Choroid plexus epithelial cell (primary cell): ENCODE data around the gene SLC4A7.

Experiments used
- DNase-seq: peaks from one replicate; pipeline ENCODE4 v3.0.0-alpha.2; 2010; ENCODE audit warnings: low read depth
- H3K4me3 ChIP-seq: 2 replicates; pipeline ENCODE4 v1.5.1; 2011; ENCODE audit warnings: low read depth, mild to moderate bottlenecking, control low read depth, low read length, moderate library complexity
- CTCF ChIP-seq: conservative IDR thresholded peaks from 2 replicates; pipeline ENCODE4 v1.5.1; 2011; ENCODE audit warnings: low read depth, mild to moderate bottlenecking, control low read depth, inconsistent platforms, low read length, moderate library complexity

Gene SLC4A7

GRCh38 chr3:27360113-27361078 lies 123.8 kb downstream of the SLC4A7 start:
- peak; percentile 60 for DNase-seq
- no peak overlapping the region for H3K4me3 ChIP-seq
- no peak for TF ChIP-seq CTCF

DNA sequence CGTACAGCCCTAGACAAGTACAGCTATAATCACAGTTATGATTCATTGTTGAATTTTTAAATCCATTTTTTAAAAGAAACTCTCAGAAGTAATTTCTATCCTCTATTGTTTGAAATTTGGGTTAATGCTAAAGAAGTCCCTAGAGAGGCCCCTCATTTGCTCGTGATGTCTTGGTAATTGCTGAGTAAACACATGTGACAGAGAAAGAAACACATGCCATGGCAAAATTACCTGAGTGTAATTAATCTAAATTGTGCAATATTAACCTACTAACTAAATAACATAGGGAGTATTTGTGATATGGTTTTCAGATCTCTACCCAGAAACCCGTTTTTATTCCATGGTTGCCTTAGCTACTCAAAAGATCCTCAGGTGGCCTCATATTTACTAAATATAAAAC lies 125.8 kb downstream of the SLC4A7 start:
- no peak for TF ChIP-seq CTCF
- H3K4me3 ChIP-seq = no peak overlapping the region
- no peak for DNase-seq

DNA sequence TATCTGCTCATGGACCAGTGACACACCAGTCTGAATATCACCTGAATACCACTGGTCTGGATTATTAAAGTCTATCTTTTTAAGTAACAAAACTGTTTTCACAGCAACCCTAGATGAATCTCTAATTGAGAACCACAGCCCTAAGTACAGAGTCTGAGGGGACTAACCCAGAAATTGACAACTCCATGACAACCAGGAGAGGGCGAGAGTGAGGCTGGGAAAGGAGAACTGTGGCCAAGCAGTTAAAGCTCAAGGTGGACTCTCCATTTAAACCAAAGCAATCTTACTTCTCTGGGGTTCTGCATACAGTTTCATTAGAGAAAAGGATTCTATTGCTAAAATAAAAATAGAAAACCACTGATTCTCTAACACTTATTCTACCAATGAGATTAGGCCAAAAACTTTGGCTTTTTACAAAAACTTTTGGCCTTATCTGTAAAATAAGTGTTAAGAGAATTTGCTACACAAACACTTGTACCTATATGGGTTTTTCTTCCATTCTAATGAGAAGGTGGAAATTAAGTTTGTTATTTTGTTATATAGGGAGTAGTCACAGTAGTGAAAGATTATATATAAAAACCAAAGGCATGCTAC lies 126.4 kb downstream of the SLC4A7 start:
- no peak overlapping the region for H3K4me3 ChIP-seq
- peak; percentile 85 for DNase-seq
- peak; percentile 90 for TF ChIP-seq CTCF

DNA sequence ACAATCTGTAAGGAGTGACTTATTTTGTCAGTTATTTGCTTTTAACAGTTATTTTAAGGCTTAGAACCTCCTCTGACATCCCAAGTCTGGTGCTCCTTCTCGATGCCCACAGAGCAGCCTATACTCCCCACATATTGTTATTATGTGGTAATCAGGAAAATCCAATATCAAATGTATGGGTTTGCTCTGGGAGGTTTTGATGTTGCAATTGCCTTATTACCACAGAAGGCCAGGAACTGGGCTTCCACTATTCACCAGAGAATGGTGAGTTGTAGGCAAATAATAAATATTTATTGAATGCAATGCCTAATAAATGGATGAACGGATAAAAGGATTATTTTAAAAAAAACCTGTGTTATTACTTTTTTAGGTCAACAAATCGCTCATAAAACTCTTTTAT lies 127.2 kb downstream of the SLC4A7 start:
- peak; percentile 33 for DNase-seq
- TF ChIP-seq CTCF = no peak
- no peak overlapping the region for H3K4me3 ChIP-seq

DNA sequence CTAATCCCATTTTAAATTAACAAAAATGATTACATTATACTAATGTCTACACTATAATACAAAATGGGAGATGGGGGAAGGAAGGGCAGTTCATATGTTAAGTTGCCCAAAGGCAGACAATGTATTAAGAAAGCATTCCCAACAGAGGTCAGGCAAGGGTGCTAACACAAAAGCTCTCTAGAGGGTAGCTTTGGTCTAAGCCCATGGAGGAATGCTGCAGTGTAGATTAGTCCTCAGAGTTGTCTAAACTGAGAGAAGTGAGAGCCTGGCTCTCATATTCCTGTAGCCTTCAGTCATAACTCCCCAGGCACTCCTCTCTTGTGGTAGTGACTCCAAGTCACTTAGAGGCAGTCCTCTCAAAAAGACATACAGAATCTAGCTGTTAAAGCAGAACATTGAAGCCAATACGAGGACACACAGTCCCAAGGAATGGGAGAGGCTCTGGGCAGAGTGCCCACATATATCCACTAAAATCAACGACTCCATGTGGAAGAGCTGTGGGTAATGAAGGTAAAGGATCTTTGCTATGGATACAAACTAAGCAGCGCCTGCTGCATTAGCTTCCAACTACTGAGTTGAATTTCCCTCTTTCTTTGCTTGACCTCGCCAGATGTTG lies 129.5 kb downstream of the SLC4A7 start:
- no peak overlapping the region for H3K4me3 ChIP-seq
- no peak for DNase-seq
- TF ChIP-seq CTCF = no peak

GRCh38 chr3:27354161-27354560 lies 130.0 kb downstream of the SLC4A7 start:
- no peak overlapping the region for H3K4me3 ChIP-seq
- TF ChIP-seq CTCF = no peak
- DNase-seq = peak; percentile 24
